DOHH2 (cell line): Measurements from ENCODE around the gene PPIE.

Experiments
- CTCF ChIP-seq: fragments of 200-600 bp; sonication (generic); IDR thresholded peaks from one replicate; pipeline ENCODE4 v1.5.1; 2014; ENCODE audit warnings: antibody characterized with exemption, mild to moderate bottlenecking, low read depth, low read length; ENCODE audit not compliant: poor library complexity, severe bottlenecking
- EZH2phosphoT487 ChIP-seq: fragments of 200-600 bp; sonication (generic); IDR thresholded peaks from 2 replicates; pipeline ENCODE4 v1.6.1; 2017; ENCODE audit warnings: borderline replicate concordance, mild to moderate bottlenecking, antibody characterized with exemption, low read length, moderate library complexity, mixed read lengths

- TF ChIP-seq CTCF (no peak), EZH2phosphoT487 (no peak)
Measured at GRCh38 chr1:39711966-39712340, 26.7 kb upstream of the PPIE start.
